GM18520 (cell line): ENCODE results near the gene GJA5.

Experiments
- ATAC-seq: cut with Tn5 transposase; IDR thresholded peaks from one replicate; pipeline ENCODE4 v1.9.1; 2021; ENCODE audit not compliant: unreplicated experiment

The GJA5 gene

DNA sequence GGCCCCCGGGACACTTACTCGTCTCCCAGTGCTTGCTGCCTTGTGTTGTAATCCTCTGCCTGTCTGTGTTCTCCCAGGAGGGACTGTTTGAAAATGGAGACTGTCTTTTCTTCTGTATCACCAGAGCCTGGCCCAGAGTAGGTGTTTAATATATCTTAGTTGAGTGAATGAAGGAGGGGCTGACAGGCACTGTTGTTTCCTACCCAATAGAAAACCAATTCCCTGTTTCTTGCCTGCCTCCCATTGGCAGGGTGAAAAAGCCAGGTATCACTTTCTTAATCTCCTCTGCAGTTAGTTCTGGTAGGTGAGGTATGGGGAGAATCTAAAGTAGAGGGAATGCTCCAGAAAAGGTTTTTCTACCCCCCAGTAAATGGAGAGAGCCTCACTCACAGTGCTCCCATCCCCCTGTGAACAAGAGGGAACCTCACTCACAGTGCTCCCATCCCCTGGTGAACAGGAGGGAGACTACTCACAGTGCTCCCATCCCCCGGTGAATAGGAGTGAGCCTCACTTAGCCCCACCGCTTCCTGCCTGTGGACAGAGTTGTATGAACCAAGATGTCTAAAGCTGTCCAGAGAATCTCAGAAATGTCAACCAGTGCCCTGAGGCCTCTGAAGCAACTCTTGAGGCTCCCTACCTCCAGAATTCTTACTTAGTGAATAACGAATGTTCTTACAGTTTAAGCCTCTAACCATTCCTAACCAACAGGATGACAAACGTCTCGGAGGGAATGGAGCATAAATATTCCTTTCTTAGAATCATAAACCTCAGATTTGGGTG lies at the start of gene GJA5:
GJA5 (minus strand) TSS at position 122 of the 780 bp plus-strand sequence. CDS start 1,364 bp downstream, outside the sequence.
- no peak for ATAC-seq

DNA sequence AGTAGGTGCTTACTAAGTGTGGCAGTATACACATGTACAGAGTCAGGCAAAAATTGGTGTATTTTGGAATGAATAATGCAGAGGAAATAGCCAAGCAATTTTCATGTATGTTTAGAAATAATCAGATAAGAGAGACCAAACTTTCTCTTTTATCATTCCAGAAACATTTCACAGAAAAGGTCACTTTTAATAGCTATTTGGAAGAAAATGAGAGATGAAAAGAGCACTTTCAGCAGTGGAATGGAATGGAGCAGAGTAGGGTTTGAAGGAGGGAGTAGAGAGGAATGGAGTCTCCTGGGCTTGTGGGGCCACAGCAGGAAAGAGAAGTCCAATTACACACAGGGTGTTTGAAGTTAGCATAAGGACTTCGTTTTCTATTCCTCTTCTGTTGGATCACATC lies 48.8 kb upstream of the GJA5 start:
- ATAC-seq, result no peak

DNA sequence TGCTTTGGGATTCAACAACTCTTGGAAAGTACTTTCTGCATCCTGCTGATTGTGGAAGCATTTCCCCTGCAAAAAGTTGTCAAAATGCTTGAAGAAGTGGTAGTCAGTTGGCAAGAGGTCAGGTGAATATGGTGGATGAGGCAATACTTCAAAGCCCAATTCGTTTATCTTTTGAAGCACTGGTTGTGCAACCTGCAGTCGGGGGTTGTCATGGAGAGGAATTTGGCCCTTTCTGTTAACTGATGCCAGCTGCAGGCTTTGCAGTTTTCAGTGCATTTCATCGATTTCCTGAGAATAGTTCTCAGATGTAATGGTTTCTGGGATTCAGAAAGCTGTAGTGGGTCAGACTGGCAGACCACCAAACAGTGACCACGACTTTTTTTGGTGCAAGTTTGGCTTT lies 47.6 kb upstream of the GJA5 start:
- ATAC-seq, result no peak

DNA sequence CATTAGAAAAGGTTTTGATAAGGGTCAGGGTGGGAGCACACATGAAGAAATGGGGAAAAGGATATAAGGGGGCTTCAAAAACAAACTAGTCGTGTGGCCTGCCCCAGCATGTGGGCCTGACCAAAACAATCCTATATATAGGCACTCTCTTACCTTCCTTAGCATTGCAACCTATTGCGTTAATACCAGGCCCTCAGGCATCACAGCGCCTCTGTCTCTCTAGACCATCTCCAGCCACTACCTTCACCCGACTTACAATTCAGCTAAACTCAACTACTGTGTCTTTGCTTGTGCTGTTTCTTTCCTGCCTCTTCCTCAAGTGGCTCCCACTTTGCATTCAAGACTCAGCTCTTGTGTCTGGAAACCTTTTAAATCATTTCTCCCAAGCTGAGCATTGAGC lies 47.0 kb upstream of the GJA5 start:
- no peak for ATAC-seq

DNA sequence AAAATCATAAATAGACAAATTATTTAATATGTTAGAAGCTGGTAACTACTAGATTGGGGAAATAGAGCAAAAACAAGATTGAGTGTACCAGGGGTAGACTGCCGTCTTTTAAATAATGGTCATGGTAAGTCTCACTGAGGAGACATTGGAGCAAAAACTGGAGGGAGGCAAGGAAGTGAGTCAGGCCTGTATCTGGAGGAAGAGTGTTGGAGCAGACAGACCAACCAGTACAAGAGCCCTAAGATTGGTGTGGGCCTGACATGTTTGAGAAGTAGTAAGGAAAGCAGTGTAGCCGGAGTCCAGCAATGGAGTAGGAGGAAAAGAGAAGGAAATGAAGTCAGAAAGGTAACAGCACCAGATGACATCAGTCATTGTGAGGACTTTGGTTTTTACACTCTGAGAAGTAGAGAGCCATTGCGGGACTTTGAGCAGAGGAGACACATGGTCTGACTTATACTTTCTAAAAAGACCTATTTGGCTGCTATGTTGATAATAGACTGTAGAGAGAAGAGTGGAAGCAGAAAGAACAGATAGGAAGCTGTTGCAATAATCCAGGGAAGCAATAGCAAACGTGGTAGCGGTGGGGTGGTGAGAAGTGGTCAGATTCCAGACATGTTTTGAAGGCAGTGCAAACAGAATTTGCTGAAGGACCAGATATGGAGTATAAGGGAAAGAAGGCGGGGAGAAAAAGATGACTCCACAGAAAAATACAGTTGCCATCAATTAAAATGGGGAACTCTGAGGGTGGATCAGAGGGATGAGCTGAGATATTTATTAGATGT lies 44.7 kb upstream of the GJA5 start:
- no peak for ATAC-seq

DNA sequence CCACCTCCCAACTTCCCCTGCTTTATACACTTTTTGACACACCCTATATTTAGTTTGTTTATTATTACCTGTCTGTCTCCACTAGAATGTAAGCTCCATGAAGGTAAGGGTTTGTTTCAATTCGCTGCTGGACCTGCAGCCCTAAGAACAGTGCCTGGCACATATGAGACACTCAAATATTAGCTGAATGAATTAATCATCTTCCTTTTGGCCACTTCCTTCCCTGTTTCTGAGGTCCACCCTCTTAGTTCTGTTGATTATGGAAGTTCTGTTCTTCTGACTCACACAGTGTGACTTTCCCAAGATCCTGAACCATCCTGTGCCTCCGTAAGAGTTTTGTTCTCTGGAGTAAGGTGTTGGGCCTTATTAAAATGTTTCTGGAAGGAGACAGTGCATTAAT lies 40.4 kb upstream of the GJA5 start:
- no peak for ATAC-seq

DNA sequence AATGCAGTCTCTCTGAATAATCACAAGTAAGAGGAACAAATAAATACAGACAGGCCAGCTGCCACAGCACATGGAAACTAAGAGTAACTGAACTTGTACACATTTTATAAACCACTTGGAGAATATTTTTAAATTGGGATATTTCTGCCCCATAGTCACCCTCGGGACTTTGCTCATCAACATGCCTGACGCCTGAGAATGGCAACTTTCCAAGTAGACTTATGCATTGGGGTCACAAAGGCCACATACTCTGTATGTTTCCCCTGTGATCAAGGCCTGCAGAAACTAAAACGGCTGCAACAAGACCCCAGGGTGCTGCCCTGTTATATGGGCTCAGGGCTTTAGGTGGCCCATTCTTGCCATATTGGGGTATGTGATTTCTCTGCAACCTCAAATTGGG lies 38.3 kb upstream of the GJA5 start:
- ATAC-seq, result no peak

DNA sequence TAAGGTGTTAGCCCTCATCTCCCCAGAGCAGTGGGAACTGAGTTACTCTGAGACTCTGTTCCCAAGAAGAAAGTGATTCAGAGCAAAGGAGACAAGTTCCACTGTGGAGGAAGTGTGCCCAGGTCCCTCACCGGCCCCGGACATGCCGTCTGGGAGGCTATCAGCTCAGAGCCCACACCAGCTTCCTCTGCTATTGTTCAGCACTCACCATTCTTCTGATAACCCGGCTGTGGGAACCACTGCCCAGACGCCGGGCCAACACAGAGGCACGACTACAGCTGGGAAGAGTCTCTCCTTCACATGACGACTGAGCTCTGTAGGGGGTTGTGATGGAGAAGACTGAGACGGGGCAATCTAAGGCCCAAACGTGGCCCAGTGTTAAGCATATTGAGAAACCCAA lies 34.2 kb upstream of the GJA5 start:
- ATAC-seq, result no peak

DNA sequence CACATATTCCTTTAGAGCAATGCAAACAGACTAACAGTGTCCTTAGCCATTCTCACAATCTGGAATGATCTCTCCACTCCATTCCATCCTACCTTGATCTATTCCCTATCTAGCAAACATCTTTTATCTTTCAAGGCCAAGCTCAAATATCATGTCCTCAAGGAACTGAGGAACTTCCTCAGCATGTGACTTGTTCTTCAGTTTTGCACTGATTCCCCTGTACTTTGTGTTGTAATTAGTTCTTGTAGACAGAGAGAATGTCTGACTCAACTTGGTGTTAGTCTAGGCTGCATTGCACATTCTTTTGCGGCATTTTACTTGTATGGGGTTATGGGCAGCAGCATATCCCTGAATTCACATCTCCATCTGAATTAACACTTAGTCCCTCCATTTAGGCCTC lies 31.5 kb upstream of the GJA5 start:
- ATAC-seq, result no peak

DNA sequence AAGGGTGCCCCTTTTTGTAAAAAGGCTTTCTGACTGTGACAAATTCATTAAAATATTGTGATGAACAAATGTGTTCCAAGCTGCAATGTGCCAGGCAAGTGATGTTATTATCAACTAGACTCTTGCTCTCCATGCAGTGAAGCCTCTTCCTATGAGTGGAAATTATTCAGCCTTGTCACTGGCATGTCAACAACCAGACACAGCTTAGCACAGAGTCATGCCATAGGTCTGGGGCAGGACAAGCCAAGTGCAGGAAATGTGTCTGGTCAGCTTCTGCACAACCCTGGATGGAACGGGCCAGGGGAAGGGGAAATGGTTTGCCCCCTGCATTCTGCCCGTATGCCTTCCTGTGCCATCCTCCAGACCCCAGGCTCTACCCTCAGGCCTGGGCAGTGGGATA lies 27.4 kb upstream of the GJA5 start:
- ATAC-seq, result no peak

DNA sequence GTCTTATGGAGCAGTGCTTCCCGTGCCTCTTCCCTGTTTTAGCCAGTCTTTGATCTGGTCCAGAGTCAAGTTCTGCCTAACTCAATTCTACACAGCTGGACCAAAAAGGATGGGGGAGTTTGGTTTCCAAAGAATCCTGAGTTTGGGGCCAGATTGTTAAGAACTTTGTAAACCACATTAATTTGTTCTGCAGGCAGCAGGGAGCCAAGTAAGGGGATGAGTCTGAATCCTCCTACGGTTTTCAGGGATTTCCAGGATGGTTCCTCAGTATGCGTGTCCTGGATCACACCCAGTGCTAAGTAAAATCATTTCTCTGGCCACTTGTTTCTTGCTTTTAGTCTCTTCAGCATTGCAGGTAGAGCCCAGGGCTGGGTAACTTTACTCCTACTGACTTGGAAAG lies 26.1 kb upstream of the GJA5 start:
- ATAC-seq, result no peak

DNA sequence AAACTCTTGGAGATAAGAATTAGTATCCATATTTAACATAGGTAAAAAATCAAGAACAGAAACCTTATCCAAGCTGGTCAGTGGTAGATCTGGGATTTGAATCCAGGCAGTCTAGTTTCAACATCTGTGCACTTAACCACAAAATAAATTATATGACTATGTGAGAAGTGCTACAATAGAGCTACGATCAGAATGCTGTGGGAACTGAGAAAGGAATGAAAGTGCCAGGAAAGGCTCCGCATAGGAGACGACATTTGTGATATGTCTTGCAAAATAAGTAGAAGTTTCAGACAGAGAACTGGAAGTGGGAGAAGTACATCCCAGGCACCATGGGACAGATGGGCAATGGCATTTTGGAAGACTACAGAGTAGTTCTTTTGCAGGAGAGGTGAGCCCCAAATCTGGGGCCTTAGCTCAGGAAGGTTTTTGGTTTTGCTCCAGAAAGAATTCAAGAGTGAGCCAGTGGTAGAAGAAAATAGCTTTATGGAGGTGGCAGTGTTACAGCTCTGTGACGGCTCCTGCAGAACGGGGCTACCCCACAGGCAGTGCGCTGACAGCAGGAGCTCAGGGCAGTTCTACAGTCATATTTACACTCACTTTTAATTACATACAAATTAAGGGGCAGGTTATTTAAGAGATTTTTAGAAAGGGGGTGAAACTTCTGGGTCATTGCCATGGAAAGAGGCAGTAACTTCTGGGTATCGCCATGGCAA lies 25.5 kb upstream of the GJA5 start:
- no peak for ATAC-seq

DNA sequence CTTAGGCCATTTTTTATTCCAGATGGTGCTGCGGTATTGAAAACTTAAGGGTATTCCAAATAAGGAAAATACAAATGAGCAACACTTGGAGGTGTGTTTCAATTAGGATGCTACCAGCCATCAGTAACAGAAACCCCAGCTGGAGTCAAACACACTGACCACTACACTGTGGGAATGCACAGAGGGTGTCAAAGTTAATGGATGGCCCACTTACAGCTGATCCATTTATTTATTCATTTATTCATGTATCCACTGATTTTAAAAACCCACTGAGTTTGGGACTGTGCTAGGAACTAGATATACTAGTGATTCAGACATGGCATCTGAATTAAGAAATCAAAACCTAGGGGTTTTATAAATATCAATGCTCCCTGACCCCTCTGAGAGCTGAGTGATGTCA lies 24.5 kb upstream of the GJA5 start:
- no peak for ATAC-seq

DNA sequence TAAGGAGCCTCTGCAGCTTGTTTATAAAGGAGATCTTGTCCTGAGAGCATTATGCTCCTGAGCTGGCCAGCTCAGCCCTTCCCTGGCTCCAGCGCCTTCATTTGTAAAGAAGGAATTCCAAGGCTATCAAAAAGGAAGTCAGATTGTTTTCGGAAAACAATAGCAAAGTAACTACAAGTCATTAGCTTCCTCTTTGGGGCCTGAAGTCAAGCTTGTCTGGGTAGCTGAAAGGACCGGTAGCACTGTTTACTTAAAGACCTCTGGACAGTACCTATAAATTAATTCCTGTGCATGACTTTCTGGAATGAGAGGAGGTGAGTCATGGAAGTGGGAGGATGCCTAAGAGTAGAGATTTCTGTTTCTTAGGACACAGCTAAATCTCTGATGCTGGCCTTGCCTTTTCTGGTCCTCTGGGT lies 20.7 kb upstream of the GJA5 start:
- no peak for ATAC-seq

DNA sequence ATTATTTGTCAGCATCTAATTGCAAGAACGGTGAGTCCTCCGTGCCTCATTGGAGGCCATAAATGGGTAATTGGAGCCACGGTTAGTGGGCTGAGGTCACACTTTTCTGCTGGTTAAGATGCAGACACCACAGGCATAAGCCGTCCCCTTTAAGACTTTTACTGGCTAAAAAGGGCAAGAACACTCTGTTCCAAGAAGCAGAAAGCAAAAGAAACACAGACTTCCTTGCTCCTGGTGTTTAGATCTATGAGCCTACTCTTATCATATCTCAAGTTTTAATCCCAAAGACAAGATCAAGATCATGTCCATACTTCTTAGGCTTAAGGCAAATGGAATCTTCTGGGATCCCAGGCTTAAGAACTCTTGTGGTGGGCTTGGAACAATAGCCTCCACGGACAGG lies 17.3 kb upstream of the GJA5 start:
- ATAC-seq, result no peak

DNA sequence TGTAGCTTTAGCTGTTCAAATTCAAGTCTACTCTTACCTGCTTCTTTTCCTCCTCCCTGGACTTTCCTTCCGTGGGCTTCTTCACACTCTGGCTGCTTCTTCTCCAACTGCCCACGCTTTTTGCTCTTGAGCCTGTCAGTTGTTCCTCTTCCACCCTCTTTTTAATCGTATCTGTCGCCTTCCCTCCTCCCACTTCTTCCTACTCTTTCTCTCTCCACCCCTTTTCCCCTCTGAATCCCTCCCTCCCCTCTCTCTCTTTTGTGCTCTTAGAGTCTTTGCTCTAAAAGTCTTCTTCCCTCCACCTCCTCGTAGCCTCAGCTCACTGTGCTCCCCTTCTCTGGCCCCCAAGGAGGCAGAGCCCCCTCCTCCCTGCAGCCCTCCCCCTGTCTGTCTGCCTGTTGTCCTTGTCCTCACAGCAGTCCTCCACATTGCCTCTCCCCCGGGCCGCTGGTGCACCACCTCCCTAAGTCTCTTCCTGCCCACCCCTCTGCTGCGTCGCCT lies 12.9 kb upstream of the GJA5 start:
- no peak for ATAC-seq

DNA sequence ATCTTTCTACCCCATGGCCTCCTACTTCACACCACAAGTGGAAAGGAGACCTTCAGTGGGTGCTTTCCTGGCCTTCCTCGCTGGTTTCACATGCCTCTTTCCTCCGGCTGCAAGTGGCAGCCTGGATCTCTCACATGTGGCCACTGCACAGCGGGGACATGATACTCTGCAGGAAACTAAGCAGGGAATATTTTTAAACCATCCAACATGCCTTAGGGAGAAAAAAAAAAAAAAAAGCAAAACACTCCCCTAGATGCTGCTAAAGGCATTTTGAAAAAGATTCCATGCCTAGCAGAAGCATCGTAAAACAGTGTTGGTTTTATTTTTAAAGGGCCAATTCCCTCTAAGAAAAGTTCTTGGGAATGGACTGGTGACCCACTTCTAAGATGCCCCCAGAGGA lies 12.2 kb upstream of the GJA5 start:
- ATAC-seq, result no peak

DNA sequence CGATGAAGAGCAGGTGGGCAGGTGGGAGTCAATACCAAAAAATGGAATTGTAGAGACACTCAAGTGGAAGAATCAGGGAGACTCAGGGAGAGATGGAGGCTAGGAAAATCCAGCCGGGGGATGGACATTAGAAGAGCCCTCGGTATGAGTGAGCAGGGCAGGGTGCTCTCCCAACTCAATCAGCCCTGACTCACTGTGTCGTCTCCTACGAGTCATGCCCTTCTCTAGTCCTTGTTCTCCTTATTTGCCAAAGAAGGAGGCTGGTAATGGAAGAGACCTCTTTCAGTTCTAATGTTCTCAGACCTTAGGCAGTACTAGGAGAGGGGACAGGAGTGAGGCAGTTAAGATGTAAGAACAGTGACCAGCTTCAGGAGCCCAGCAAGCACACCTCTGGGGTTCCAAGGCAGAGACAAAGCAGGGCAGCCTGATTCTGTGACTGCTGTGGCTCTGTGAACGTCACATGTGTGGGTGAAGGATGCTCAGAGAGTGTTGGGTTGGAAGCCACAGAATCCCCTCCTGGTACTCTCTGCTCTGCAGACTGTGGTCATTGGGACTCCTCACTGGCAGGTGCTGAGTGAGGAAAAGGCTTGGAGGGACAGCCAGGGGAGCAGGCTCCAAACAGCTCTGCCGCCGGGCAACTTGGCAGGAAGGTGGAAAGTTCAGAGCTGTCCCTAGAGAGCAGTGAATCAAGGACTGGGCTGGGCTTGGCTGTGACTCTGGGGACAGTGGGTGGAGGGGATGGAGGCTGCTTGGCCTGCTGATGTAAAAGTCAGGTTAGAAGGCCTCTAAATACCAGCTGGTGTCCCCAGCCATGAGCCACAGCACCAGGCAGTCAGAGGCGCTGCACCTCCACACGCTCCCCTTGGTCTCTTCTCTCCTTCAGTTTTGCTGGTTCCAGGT lies 11.1 kb upstream of the GJA5 start:
- no peak for ATAC-seq

DNA sequence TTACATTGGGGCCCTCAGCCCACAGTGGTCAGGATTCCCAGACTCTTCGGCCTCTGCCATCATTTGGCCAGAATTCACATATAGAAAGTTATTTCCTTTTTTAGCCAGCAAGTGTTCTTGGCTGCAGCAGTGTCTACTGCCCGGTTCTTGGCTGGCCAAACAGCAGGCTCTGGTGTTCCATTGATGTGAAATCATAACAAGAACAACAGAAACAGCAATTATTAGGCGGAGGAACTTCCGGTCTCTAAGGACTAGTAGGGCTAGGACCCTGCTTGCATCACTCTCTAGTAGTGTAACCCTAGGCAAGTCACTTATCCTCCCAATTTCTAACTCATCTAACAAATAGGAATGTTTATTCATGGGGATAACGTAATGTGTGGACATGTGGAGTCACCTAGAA lies 8.7 kb upstream of the GJA5 start:
- no peak for ATAC-seq

DNA sequence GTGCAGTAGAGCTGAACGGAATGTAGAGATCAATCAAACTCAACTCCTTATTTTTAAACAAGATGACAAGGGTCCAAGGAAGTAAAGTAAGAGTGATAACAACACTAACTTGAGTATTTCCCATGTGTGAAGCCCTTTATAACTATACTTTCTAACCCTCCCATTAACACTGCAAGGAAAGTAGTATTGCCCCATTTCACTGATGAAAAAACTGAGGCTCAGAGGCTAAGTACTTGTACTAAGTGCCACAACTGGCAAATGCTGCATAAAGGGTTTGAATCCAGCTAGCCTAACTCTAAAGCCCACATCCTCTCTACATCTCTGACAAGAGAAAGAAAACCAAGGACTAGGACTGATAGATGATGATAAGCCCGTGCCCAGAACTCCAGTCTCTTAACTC lies 8.2 kb upstream of the GJA5 start:
- ATAC-seq, result no peak

DNA sequence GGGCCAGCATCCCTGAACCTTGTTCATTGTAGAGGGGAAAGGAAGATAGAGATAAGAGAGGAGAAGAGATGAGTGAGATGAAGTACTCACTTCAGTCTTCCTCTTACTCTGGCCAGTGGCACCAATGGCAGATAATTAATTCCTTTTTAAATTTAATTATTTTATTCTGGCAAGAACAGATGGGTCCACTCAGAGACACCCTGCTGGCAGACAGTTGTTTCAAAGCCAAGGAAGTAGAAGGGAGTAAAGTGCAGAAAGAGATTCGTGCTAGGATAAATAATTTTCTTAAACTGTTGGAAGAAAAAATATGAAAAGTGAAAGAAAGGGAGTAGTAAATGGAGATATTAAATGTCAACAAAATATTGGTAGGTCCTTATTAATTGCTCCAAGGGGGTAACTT lies 7.7 kb upstream of the GJA5 start:
- no peak for ATAC-seq
